SK-N-SH treated with all-trans-retinoic acid at 6 μM for 48 hours (cell line): ENCODE results near the gene MRC1.

Source experiments
- ARNTL ChIP-seq: fragments of 450-650 bp; formaldehyde crosslinking; IDR thresholded peaks from 2 replicates; pipeline ENCODE4 v1.5.0; 2020; ENCODE audit warnings: low read depth, mild to moderate bottlenecking, moderate library complexity, borderline replicate concordance
- CREB5 ChIP-seq: fragments of 250-450 bp; sonication (Bioruptor Pico); IDR thresholded peaks from 2 replicates; pipeline ENCODE4 v1.5.1; 2020; ENCODE audit warnings: low read depth, mild to moderate bottlenecking, moderate library complexity
- CSRNP3 ChIP-seq: fragments of 250-450 bp; sonication (Bioruptor Pico); IDR thresholded peaks from 2 replicates; pipeline ENCODE4 v1.5.1; 2021; ENCODE audit warnings: mild to moderate bottlenecking, moderate library complexity
- ESRRG ChIP-seq: fragments of 250-450 bp; sonication (Bioruptor Pico); IDR thresholded peaks from 2 replicates; pipeline ENCODE4 v1.6.1; 2021; ENCODE audit warnings: mild to moderate bottlenecking
- GLIS3 ChIP-seq: fragments of 250-450 bp; sonication (Bioruptor Pico); IDR thresholded peaks from 2 replicates; pipeline ENCODE4 v1.5.0; 2020; ENCODE audit warnings: mild to moderate bottlenecking, moderate library complexity
- ISL1 ChIP-seq: fragments of 250-450 bp; sonication (Bioruptor Pico); IDR thresholded peaks from 2 replicates; pipeline ENCODE4 v2.1.2; 2022; ENCODE audit warnings: mild to moderate bottlenecking, moderate library complexity
- PATZ1 ChIP-seq: fragments of 250-450 bp; sonication (Bioruptor Pico); IDR thresholded peaks from 2 replicates; pipeline ENCODE4 v1.8.0; 2020; ENCODE audit warnings: mild to moderate bottlenecking, moderate library complexity, borderline replicate concordance
- PPARA ChIP-seq: fragments of 250-450 bp; sonication (Bioruptor Pico); IDR thresholded peaks from 2 replicates; pipeline ENCODE4 v1.5.0; 2020; ENCODE audit warnings: mild to moderate bottlenecking, borderline replicate concordance
- RARB ChIP-seq: fragments of 250-450 bp; sonication (Bioruptor Pico); IDR thresholded peaks from 2 replicates; pipeline ENCODE4 v1.8.0; 2021; ENCODE audit warnings: mild to moderate bottlenecking, moderate library complexity
- TOX ChIP-seq: fragments of 250-450 bp; sonication (Bioruptor Pico); IDR thresholded peaks from 2 replicates; pipeline ENCODE4 v1.8.0; 2021; ENCODE audit warnings: mild to moderate bottlenecking, moderate library complexity, borderline replicate concordance
- ZFP3 ChIP-seq: fragments of 250-450 bp; sonication (Bioruptor Pico); IDR thresholded peaks from 2 replicates; pipeline ENCODE4 v1.5.0; 2020; ENCODE audit warnings: mild to moderate bottlenecking, moderate library complexity
- ZFP30 ChIP-seq: fragments of 450-650 bp; formaldehyde crosslinking; IDR thresholded peaks from 2 replicates; pipeline ENCODE4 v1.5.0; 2022; ENCODE audit warnings: mild to moderate bottlenecking, moderate library complexity
- ZNF8 ChIP-seq: fragments of 450-650 bp; formaldehyde crosslinking; IDR thresholded peaks from 2 replicates; pipeline ENCODE4 v1.5.0; 2020; ENCODE audit warnings: mild to moderate bottlenecking, moderate library complexity

- TF ChIP-seq PATZ1 (CRISPR knock-in tag) = no peak
- no peak for TF ChIP-seq ISL1 (CRISPR knock-in tag)
- TF ChIP-seq GLIS3 (CRISPR knock-in tag) = no peak
- no peak for TF ChIP-seq ZNF8 (CRISPR knock-in tag)
- no peak for TF ChIP-seq CSRNP3
- TF ChIP-seq RARB = no peak
- no peak for TF ChIP-seq ARNTL (CRISPR knock-in tag)
- no peak for TF ChIP-seq CREB5 (CRISPR knock-in tag)
- no peak for TF ChIP-seq ZFP30
- no peak for TF ChIP-seq ZFP3 (CRISPR knock-in tag)
- no peak for TF ChIP-seq TOX (CRISPR knock-in tag)
- no peak for TF ChIP-seq PPARA
- TF ChIP-seq ESRRG (CRISPR knock-in tag) = no peak
Observed at GRCh38 chr10:17905491-17905890, 96.3 kb downstream of the MRC1 start.
